NCI-H2107 (cell line): ENCODE measurements around the gene LGR6.

Experiments
- DNase-seq: peaks from one replicate; lab custom pipeline; 2025; lab: John Stamatoyannopoulos, UW

The LGR6 gene

GRCh38 chr1:202288177-202288576, 94.6 kb downstream of the LGR6 start:
- DNase-seq = no peak

GRCh38 chr1:202289009-202289408, 95.4 kb downstream of the LGR6 start:
- no peak for DNase-seq

- DNase-seq = no peak
Measured at GRCh38 chr1:202291001-202291400, 97.4 kb downstream of the LGR6 start.

- no peak for DNase-seq
Measured at GRCh38 chr1:202291961-202292712, 98.5 kb downstream of the LGR6 start.

GRCh38 chr1:202292773-202293172, 99.2 kb downstream of the LGR6 start:
- DNase-seq = no peak

- no peak for DNase-seq
Measured at GRCh38 chr1:202293569-202293968, 100.0 kb downstream of the LGR6 start.

- DNase-seq = no peak
Measured at GRCh38 chr1:202302166-202302565, 108.6 kb downstream of the LGR6 start.

- DNase-seq = no peak
Measured at GRCh38 chr1:202304375-202304774, 110.8 kb downstream of the LGR6 start.

- DNase-seq = no peak
Measured at GRCh38 chr1:202305168-202305567, 111.6 kb downstream of the LGR6 start.

GRCh38 chr1:202306535-202307345, 113.1 kb downstream of the LGR6 start:
- DNase-seq = no peak

- DNase-seq = no peak
Measured at GRCh38 chr1:202310071-202310725, 116.6 kb downstream of the LGR6 start.

GRCh38 chr1:202310746-202311145, 117.1 kb downstream of the LGR6 start:
- DNase-seq = no peak

- DNase-seq = peak; percentile 40
Measured at GRCh38 chr1:202311875-202312635, 118.5 kb downstream of the LGR6 start.

- peak; percentile 75 for DNase-seq
Measured at GRCh38 chr1:202315576-202316168, 122.1 kb downstream of the LGR6 start.

GRCh38 chr1:202316186-202316585, 122.6 kb downstream of the LGR6 start:
- DNase-seq = no peak

GRCh38 chr1:202317941-202318925, 124.6 kb downstream of the LGR6 start:
- no peak for DNase-seq

GRCh38 chr1:202319381-202320080, 125.9 kb downstream of the LGR6 start:
- DNase-seq = no peak

GRCh38 chr1:202320081-202320405, 126.4 kb downstream of the LGR6 start:
- no peak for DNase-seq

GRCh38 chr1:202323731-202324130, 130.1 kb downstream of the LGR6 start:
- DNase-seq = peak; percentile 42

- no peak for DNase-seq
Measured at GRCh38 chr1:202324646-202325045, 131.0 kb downstream of the LGR6 start.
